Measurements from ENCODE around the gene TFAP2A. TPM values are rescaled to one million over a fixed set of nuclear protein-coding genes. Genes with fewer than 3 reads are reported as not detected.

The TFAP2A gene
- total RNA-seq, 2 donors from 2014 or later: 0.12 TPM; not detected in 1

- no peak for DNase-seq (ENCODE audit: low spot score)
- Histone ChIP-seq H3K9me3 (no peaks in the 10 kb centered on the region), H3K4me1 (no peaks in the 10 kb centered on the region), H3K36me3 (no peaks in the 10 kb centered on the region), H3K27ac (no peak overlapping the region), H3K27me3 (no peaks in the 10 kb centered on the region), H3K4me3 (no peak overlapping the region)
- TF ChIP-seq CTCF (IDR thresholded peaks at IDR 0.05): no peak
Measured at GRCh38 chr6:10355115-10355702, 59.7 kb downstream of the TFAP2A start.

GRCh38 chr6:10351791-10352190 is 63.1 kb downstream of the TFAP2A start:
- no peak for DNase-seq (ENCODE audit: low spot score)
- Histone ChIP-seq H3K4me1 (no peaks in the 10 kb centered on the region), H3K4me3 (no peak overlapping the region), H3K36me3 (no peaks in the 10 kb centered on the region), H3K9me3 (no peaks in the 10 kb centered on the region), H3K27me3 (no peaks in the 10 kb centered on the region), H3K27ac (no peak overlapping the region)
- no peak for TF ChIP-seq CTCF (IDR thresholded peaks at IDR 0.05)

GRCh38 chr6:10350720-10351119 is 64.2 kb downstream of the TFAP2A start:
- H3K4me3 ChIP-seq: no peak overlapping the region
- no peaks in the 10 kb centered on the region for H3K27me3 ChIP-seq
- H3K4me1 ChIP-seq: no peaks in the 10 kb centered on the region
- H3K9me3 ChIP-seq: no peaks in the 10 kb centered on the region
- no peak overlapping the region for H3K27ac ChIP-seq
- DNase-seq (ENCODE audit: low spot score): no peak
- no peaks in the 10 kb centered on the region for H3K36me3 ChIP-seq
- no peak for TF ChIP-seq CTCF (IDR thresholded peaks at IDR 0.05)

GRCh38 chr6:10347561-10348327 is 67.1 kb downstream of the TFAP2A start:
- Histone ChIP-seq H3K27me3 (no peaks in the 10 kb centered on the region), H3K27ac (no peak overlapping the region), H3K36me3 (no peaks in the 10 kb centered on the region), H3K9me3 (no peaks in the 10 kb centered on the region), H3K4me1 (no peaks in the 10 kb centered on the region), H3K4me3 (no peak overlapping the region)
- DNase-seq (ENCODE audit: low spot score): no peak
- TF ChIP-seq CTCF (IDR thresholded peaks at IDR 0.05): no peak

Small RNA genes lying within 50 kb of the gene (microRNA-seq; reads per million reads assigned to microRNA genes)
- 0 reads per million in 2 donors for gene MIR5689 (ENCODE audit: borderline number of aligned reads in 2 of 2, borderline replicate concordance in 1 of 2)

Other genes starting within 250 kb of the TFAP2A start
- gene GCNT2, start 106.3 kb upstream of the TFAP2A start, total RNA-seq: 10 to 100 TPM in 1 of 2 donors, 1 to 10 TPM in 1; 3.3 to 13.5 TPM